H1 (cell line): ENCODE data around the gene SHROOM3. TPM values are rescaled to one million over a fixed set of nuclear protein-coding genes. Genes with fewer than 3 reads are reported as not detected.

Experiments
- CTCF ChIA-PET: fragments of 300-600 bp; sonication (Branson Sonifier 250); formaldehyde crosslinking; loops from one replicate; lab custom pipeline; 2021; ENCODE audit not compliant: partially characterized antibody; lab: Charles Lee
- POLR2A ChIA-PET: fragments of 300-600 bp; sonication (Branson Sonifier 250); formaldehyde crosslinking; loops from one replicate; lab custom pipeline; 2021; ENCODE audit warnings: inconsistent platforms; ENCODE audit not compliant: partially characterized antibody; lab: Charles Lee
- DNase-seq, 2 experiments: peaks; one replicate each; pipeline versions ENCODE4 v3.0.0 to v3.0.0-alpha.2; 2010 to 2022; ENCODE audit warnings: low spot score in 2 of 2, low read depth in 1 of 2, mixed read lengths in 1 of 2
- FAIRE-seq: peaks from 2 replicates; lab custom pipeline; 2011; peaks lifted over from hg19 to GRCh38; lab: Jason Lieb, UNC
- H2AFZ ChIP-seq: 2 replicates; pipeline ENCODE4 v1.8.1; 2012; ENCODE audit warnings: low read length, inconsistent platforms
- H2AK5ac ChIP-seq: 2 replicates; pipeline ENCODE4 v1.6.1; 2013; ENCODE audit warnings: low read depth, low read length
- H2BK120ac ChIP-seq: replicated peaks from 2 replicates; pipeline ENCODE3; 2013; ENCODE audit warnings: low read depth, low read length, inconsistent platforms
- H2BK12ac ChIP-seq: 2 replicates; pipeline ENCODE4 v1.6.1; 2013; ENCODE audit warnings: low read depth, low read length
- H2BK15ac ChIP-seq: 2 replicates; pipeline ENCODE4 v1.6.1; 2013; ENCODE audit warnings: low read length
- H2BK20ac ChIP-seq: 2 replicates; pipeline ENCODE4 v1.6.1; 2013; ENCODE audit warnings: low read length
- H2BK5ac ChIP-seq: 2 replicates; pipeline ENCODE4 v1.6.1; 2013; ENCODE audit warnings: low read depth, low read length
- H3K14ac ChIP-seq: 2 replicates; pipeline ENCODE4 v1.6.1; 2013; ENCODE audit warnings: inconsistent platforms; ENCODE audit not compliant: insufficient read length
- H3K18ac ChIP-seq: 2 replicates; pipeline ENCODE4 v1.6.1; 2013; ENCODE audit warnings: low read length; ENCODE audit errors: extremely low read depth
- H3K23ac ChIP-seq: 2 replicates; pipeline ENCODE4 v1.6.1; 2013; ENCODE audit warnings: inconsistent platforms; ENCODE audit not compliant: insufficient read length
- H3K23me2 ChIP-seq: 2 replicates; pipeline ENCODE4 v1.6.1; 2013; ENCODE audit warnings: low read depth, low read length
- H3K27ac ChIP-seq: 2 replicates; pipeline ENCODE4 v1.6.1; 2011; ENCODE audit warnings: low read depth, low read length, inconsistent platforms
- H3K27me3 ChIP-seq, 4 experiments: replicated peaks in 1 of 4; 1 replicate in 1 of 4; 2 replicates in 3 of 4; pipeline versions ENCODE4 v1.6.1 to v1.8.1; 2011 to 2013; ENCODE audit warnings: low read length in 3 of 4, mild to moderate bottlenecking in 3 of 4, inconsistent platforms in 2 of 4, mixed read lengths in 2 of 4, moderate library complexity in 1 of 4; ENCODE audit not compliant: control insufficient read depth in 3 of 4, insufficient read depth in 3 of 4; ENCODE audit errors: extremely low read depth in 1 of 4
- H3K36me3 ChIP-seq, 4 experiments: 2 replicates each; pipeline versions ENCODE4 v1.6.1 to v1.8.1; 2011 to 2013; ENCODE audit warnings: mild to moderate bottlenecking in 4 of 4, low read length in 3 of 4, moderate library complexity in 2 of 4, control low read depth in 1 of 4, inconsistent platforms in 1 of 4; ENCODE audit not compliant: insufficient read depth in 4 of 4, control insufficient read depth in 2 of 4
- H3K4ac ChIP-seq: replicated peaks from 2 replicates; pipeline ENCODE3; 2013; ENCODE audit warnings: low read length, low read depth, mixed read lengths, inconsistent platforms; ENCODE audit not compliant: insufficient read length
- H3K4me1 ChIP-seq, 4 experiments: replicated peaks in 1 of 4; 1 replicate in 1 of 4; 2 replicates in 3 of 4; pipeline versions ENCODE4 v1.6.1 to v1.8.1; 2011 to 2013; ENCODE audit warnings: low read length in 3 of 4, inconsistent platforms in 2 of 4, mixed read lengths in 1 of 4; ENCODE audit not compliant: insufficient read depth in 4 of 4, control insufficient read depth in 3 of 4
- H3K4me2 ChIP-seq, 2 experiments: 2 replicates each; pipeline versions ENCODE4 v1.6.1 to v1.8.1; 2011 to 2013; ENCODE audit warnings: low read depth in 2 of 2, low read length in 2 of 2, control low read depth in 1 of 2, inconsistent platforms in 1 of 2, mild to moderate bottlenecking in 1 of 2; ENCODE audit not compliant: insufficient read depth in 1 of 2
- H3K4me3 ChIP-seq, 4 experiments: fragments of 200-600, 300-600 bp in 1 of 4; sonication (generic), shearing (Covaris generic), sonication (Bioruptor Twin) in 1 of 4; 2 replicates each; pipeline versions ENCODE4 v1.5.1 to v1.8.1; 2011 to 2016; ENCODE audit warnings: low read length in 4 of 4, low read depth in 3 of 4, control low read depth in 2 of 4, inconsistent platforms in 2 of 4, mild to moderate bottlenecking in 2 of 4, mixed read lengths in 1 of 4, moderate library complexity in 1 of 4; ENCODE audit not compliant: insufficient read depth in 2 of 4; ENCODE audit errors: extremely low read depth in 1 of 4
- H3K56ac ChIP-seq: replicated peaks from 2 replicates; pipeline ENCODE3; 2013; ENCODE audit warnings: low read depth, mild to moderate bottlenecking, mixed read lengths, low read length, inconsistent platforms; ENCODE audit not compliant: insufficient read length
- H3K79me1 ChIP-seq: 2 replicates; pipeline ENCODE4 v1.6.1; 2013; ENCODE audit warnings: low read depth, low read length, control low read depth
- H3K79me2 ChIP-seq, 2 experiments: 2 replicates each; pipeline versions ENCODE4 v1.6.1 to v1.8.1; 2012 to 2013; ENCODE audit warnings: low read length in 2 of 2, mild to moderate bottlenecking in 2 of 2, inconsistent platforms in 1 of 2; ENCODE audit not compliant: insufficient read depth in 2 of 2, control insufficient read depth in 1 of 2
- H3K9ac ChIP-seq, 4 experiments: replicated peaks in 1 of 4; 1 replicate in 1 of 4; 2 replicates in 3 of 4; pipeline versions ENCODE4 v1.6.1 to v1.8.1; 2011 to 2013; ENCODE audit warnings: low read depth in 3 of 4, low read length in 3 of 4, control low read depth in 2 of 4, mild to moderate bottlenecking in 2 of 4, moderate library complexity in 2 of 4, inconsistent platforms in 1 of 4; ENCODE audit errors: extremely low read depth in 1 of 4
- H3K9me3 ChIP-seq, 2 experiments: 2 replicates each; pipeline versions ENCODE4 v1.6.1 to v1.8.1; 2012 to 2013; ENCODE audit warnings: mild to moderate bottlenecking in 2 of 2, moderate library complexity in 2 of 2, control low read depth in 1 of 2, inconsistent platforms in 1 of 2, low read depth in 1 of 2, low read length in 1 of 2, mixed read lengths in 1 of 2; ENCODE audit not compliant: insufficient read depth in 2 of 2
- H4K20me1 ChIP-seq, 2 experiments: replicated peaks in 1 of 2; 2 replicates each; pipeline versions ENCODE3 to v1.8.1; 2011 to 2013; ENCODE audit warnings: inconsistent platforms in 2 of 2, low read length in 2 of 2, mild to moderate bottlenecking in 1 of 2; ENCODE audit not compliant: insufficient read depth in 2 of 2, control insufficient read depth in 1 of 2
- H4K5ac ChIP-seq: 2 replicates; pipeline ENCODE4 v1.6.1; 2013; ENCODE audit warnings: low read length, low read depth, mixed read lengths, inconsistent platforms; ENCODE audit not compliant: insufficient read length
- H4K8ac ChIP-seq: 2 replicates; pipeline ENCODE4 v1.8.0; 2013; ENCODE audit warnings: mild to moderate bottlenecking, moderate library complexity, low read length, inconsistent platforms; ENCODE audit not compliant: insufficient read depth; ENCODE audit errors: extremely low read depth
- H4K91ac ChIP-seq: replicated peaks from 2 replicates; pipeline ENCODE3; 2013; ENCODE audit warnings: low read length, mixed read lengths, inconsistent platforms; ENCODE audit not compliant: insufficient read length
- CTCF ChIP-seq, 3 experiments: IDR thresholded peaks; 1 replicate in 2 of 3; 2 replicates in 1 of 3; pipeline versions ENCODE4 v1.5.1 to v1.6.1; 2011; ENCODE audit warnings: low read length in 3 of 3, mild to moderate bottlenecking in 3 of 3, inconsistent platforms in 2 of 3, low read depth in 1 of 3, moderate library complexity in 1 of 3; ENCODE audit not compliant: insufficient read depth in 1 of 3; ENCODE audit errors: control extremely low read depth in 1 of 3
- FOSL1 ChIP-seq: IDR thresholded peaks from 2 replicates; pipeline ENCODE4 v1.6.1; 2011; ENCODE audit warnings: mild to moderate bottlenecking, low read depth, low read length, moderate library complexity; ENCODE audit not compliant: insufficient read depth
- POLR2A ChIP-seq, 2 experiments: IDR thresholded peaks; 1 replicate in 1 of 2; 2 replicates in 1 of 2; pipeline ENCODE4 v1.6.1; 2011; ENCODE audit warnings: low read depth in 2 of 2, low read length in 2 of 2, mild to moderate bottlenecking in 2 of 2; ENCODE audit errors: control extremely low read depth in 1 of 2
- SP2 ChIP-seq: IDR thresholded peaks from 2 replicates; pipeline ENCODE4 v1.6.1; 2012; ENCODE audit warnings: mild to moderate bottlenecking, low read length, inconsistent platforms
- SP4 ChIP-seq: IDR thresholded peaks from 2 replicates; pipeline ENCODE4 v1.6.1; 2012; ENCODE audit warnings: low read length, inconsistent platforms
- TAF7 ChIP-seq: optimal IDR thresholded peaks from 2 replicates; pipeline ENCODE3; 2011; ENCODE audit warnings: low read depth, mild to moderate bottlenecking, inconsistent platforms, low read length, moderate library complexity, borderline replicate concordance
- WGBS, 2 experiments: shearing (Covaris generic) in 1 of 2; methylation state at CpG; one replicate each; pipeline versions ENCODE4 v1.1.6 to v1.1.7; 2013 to 2015; ENCODE audit warnings: low lambda C conversion rate in 2 of 2, mixed read lengths in 2 of 2, inconsistent platforms in 1 of 2, low coverage in 1 of 2, missing lambda C conversion rate in 1 of 2; ENCODE audit not compliant: insufficient replicate concordance in 2 of 2, insufficient coverage in 1 of 2, insufficient read length in 1 of 2; ENCODE audit errors: extremely low coverage in 1 of 2, missing lambda C conversion rate in 1 of 2; 5-methylcytosine and 5-hydroxymethylcytosine counted together
- polyA plus RNA-seq, 7 experiments: library from polyadenylated mRNA; depleted of rRNA in 3 of 7; stranded (reverse) in 5 of 7; unstranded in 2 of 7; fragments of >200 nt in 5 of 7; fragments of 200-250 nt in 2 of 7; gene quantifications; 1 replicate in 5 of 7; 2 replicates in 1 of 7; 4 replicates in 1 of 7; pipeline versions ENCODE4 v1.2.1 to v1.2.3, GENCODE V29; 2011 to 2013; ENCODE audit warnings: missing spikeins in 2 of 7, mixed read lengths in 2 of 7
- total RNA-seq: library from RNA; stranded (reverse); fragmentation: NEBNext Ultra II Directional; extraction: Animal tissue kit (Norgen Biotek cat#: 25700); gene quantifications from 2 replicates; pipeline ENCODE4 v1.2.1, GENCODE V29; 2021
- TF ChIP-seq, protein P1 (sequence below): IDR thresholded peaks from 2 replicates; pipeline ENCODE4 v1.6.1; 2011; ENCODE audit warnings: low read depth, mild to moderate bottlenecking, low read length; ENCODE audit not compliant: insufficient read depth

SHROOM3 gene
- total and polyA plus RNA-seq, 2 of the 8 experiments (the other 6 are each of a cell fraction or from before 2014, with no cell fraction given): 15.8 to 34.0 TPM

DNA sequence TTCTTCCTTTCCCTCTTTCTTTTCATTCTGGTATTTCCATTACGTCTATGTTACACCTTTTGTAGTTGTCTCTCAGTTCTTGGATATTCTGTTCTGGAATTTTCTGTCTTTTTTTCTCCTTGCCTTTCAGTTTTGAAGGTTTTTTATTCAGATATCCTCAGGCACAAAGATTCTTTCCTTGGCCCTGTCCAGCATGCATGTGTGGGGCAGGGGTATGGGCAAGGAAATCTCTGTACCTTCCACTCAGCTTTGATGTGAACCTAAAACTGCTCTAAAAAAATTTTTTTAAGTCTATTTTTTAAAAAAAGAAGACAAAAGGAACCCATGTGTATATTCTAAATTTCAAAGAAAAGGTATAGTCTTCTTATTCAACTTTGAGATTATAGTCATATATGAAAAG is 282.4 kb downstream of the SHROOM3 start:
- H2BK12ac ChIP-seq: no peak overlapping the region
- no peak overlapping the region for H3K23ac ChIP-seq
- no peaks in the 10 kb centered on the region for H3K27me3 ChIP-seq
- CTCF ChIA-PET: interaction anchor here (1.2 kb wide), 1 partner anchor 41 kb away, joined by 4 read pairs; no protein-coding TSS in a partner anchor
- no peak overlapping the region for H4K91ac ChIP-seq
- TF ChIP-seq FOSL1 (no peak), SP4 (no peak), SP2 (no peak), CTCF (IDR thresholded peaks at IDR 0.05; ENCODE audit: control extremely low read depth in 1 of 3, insufficient read depth in 1 of 3, low read depth in 1 of 3, low read length in 3 of 3) (no peak), TAF7 (no peak), POLR2A (IDR thresholded peaks at IDR 0.05; ENCODE audit: control extremely low read depth in 1 of 2, low read depth in 2 of 2, low read length in 2 of 2) (no peak)
- TF ChIP-seq, protein P1, sequence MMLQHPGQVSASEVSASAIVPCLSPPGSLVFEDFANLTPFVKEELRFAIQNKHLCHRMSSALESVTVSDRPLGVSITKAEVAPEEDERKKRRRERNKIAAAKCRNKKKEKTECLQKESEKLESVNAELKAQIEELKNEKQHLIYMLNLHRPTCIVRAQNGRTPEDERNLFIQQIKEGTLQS: no peak
- peaks cover 0 to 9% (median 3%) of the 10 kb centered on the region in 4 experiments; a peak in 4 of 8 replicates for H3K36me3 ChIP-seq
- H3K4ac ChIP-seq: no peak overlapping the region
- no peaks in the 10 kb centered on the region for H3K23me2 ChIP-seq
- H3K79me2 ChIP-seq: peaks cover 0 to 36% of the 10 kb centered on the region in 2 experiments; a peak in 2 of 4 replicates
- H3K14ac ChIP-seq: no peak overlapping the region
- no peak overlapping the region for H3K4me2 ChIP-seq
- no peak overlapping the region for H3K18ac ChIP-seq
- H3K4me3 ChIP-seq: no peak overlapping the region
- FAIRE-seq (no peak), DNase-seq (no peak)
- H3K56ac ChIP-seq: no peak overlapping the region
- no peak overlapping the region for H2AFZ ChIP-seq
- H2BK20ac ChIP-seq: no peak overlapping the region
- H2AK5ac ChIP-seq: no peak overlapping the region
- H3K27ac ChIP-seq: no peak overlapping the region
- POLR2A ChIA-PET: interaction anchor here (1.0 kb wide), 1 partner anchor 127 kb away, joined by 3 read pairs; no protein-coding TSS in a partner anchor
- peaks cover 0 to 10% (median 5%) of the 10 kb centered on the region in 4 experiments; a peak in 4 of 7 replicates for H3K4me1 ChIP-seq
- H3K9me3 ChIP-seq: no peaks in the 10 kb centered on the region
- no peak overlapping the region for H2BK15ac ChIP-seq
- no peaks in the 10 kb centered on the region for H3K79me1 ChIP-seq
- peaks cover 0 to 1% of the 10 kb centered on the region in 2 experiments for H4K20me1 ChIP-seq
- H2BK5ac ChIP-seq: no peak overlapping the region
- H4K5ac ChIP-seq: no peak overlapping the region
- WGBS, 2 experiments: 95% methylated on average over 1 of the region's 1 CpG; no CpG with 5 or more reads in 1 of the 2 experiments
- H3K9ac ChIP-seq: no peak overlapping the region
- no peak overlapping the region for H2BK120ac ChIP-seq
- H4K8ac ChIP-seq: no peak overlapping the region
